Middle frontal gyrus (tissue), 1 donor: ENCODE measurements around the gene UGT1A3.

ENCODE experiments used
- DNase-seq: peaks from one replicate; pipeline ENCODE4 v3.0.0-alpha.2; 2015; ENCODE audit warnings: low spot score; ENCODE audit errors: extremely low spot score

UGT1A3 gene

GRCh38 chr2:233795735-233796171 lies 66.9 kb downstream of the UGT1A3 start:
- DNase-seq: no peak

DNA sequence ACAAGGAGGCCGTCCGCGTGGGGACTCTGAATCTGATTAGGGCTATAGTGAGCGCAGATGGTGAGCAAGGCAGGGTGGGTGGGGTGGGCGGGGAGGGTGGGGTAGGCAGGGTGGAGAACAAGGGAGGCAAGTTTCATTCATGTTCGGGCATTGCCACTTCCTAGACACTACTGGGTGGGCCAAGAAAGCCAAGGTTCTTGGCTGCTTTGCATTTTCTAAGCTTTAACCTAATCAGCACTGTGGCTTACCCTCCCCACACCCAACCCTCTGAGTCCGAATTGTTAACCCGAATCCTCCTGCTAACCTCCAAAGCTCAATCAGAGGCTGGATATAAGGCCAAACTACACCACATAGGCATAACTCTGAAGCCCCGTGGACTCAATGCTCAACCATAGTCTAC lies 67.4 kb downstream of the UGT1A3 start:
- DNase-seq: no peak

GRCh38 chr2:233798335-233799086 lies 69.7 kb downstream of the UGT1A3 start:
- DNase-seq: no peak

- DNase-seq: no peak
These were observed 70.3 kb downstream of the UGT1A3 start for GRCh38 chr2:233799087-233799665.

DNA sequence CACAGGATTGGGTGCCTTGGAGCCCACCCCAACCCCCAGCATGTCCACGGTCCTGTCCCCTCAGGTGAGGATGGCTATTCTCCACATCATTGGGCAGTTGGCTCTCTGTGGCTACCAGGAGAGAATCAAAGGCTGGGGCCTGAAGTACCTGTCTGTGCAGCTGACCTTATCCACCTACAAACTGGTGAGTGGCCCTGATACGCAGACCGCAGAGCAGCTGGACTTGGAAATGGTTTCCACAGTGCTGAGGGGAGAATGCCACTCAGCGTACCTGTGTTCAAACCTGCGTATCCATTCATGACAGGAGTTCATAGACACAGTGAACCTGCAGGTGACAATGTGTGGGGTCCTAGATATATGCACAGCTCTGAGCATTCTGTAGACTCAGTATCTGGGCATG lies 70.9 kb downstream of the UGT1A3 start:
- DNase-seq: no peak

- DNase-seq: no peak
These were observed 71.4 kb downstream of the UGT1A3 start for GRCh38 chr2:233800208-233800607.

GRCh38 chr2:233801357-233802131 lies 72.7 kb downstream of the UGT1A3 start:
- DNase-seq: peak; percentile 20

DNA sequence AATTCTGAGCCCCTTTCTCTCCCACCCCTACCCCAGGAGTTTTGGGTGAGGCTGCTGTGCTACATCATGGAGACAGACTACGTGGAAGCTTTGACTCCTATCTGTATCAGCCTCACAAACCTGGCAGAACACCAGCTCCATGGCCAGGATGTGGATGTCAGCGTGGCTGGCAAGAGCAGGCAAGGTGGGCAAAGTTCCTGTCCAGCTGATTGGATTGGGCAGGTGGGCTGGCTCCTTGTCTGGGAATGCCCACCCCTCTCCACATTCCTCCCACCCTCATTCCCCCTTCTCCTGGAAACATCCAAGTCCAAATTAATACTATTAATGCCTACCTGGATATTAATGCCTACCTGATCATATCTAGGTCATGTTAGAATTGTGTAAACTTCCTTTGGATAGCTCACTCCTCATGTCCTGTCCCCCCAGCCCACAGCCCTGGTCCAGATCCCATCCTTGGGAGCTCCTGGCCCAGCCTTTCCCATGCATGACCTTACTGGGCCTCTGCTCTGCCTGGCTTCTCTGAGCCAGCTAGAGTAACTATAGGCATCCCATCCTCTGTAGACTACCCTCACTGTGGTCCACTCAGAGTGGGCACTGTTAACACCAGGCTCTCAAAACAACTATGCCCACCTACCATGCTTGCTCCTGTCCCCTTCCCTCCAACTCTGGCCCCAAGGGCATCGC lies 73.4 kb downstream of the UGT1A3 start:
- no peak for DNase-seq

- no peak for DNase-seq
These were observed 74.6 kb downstream of the UGT1A3 start for GRCh38 chr2:233803292-233803911.

GRCh38 chr2:233803994-233804393 lies 75.2 kb downstream of the UGT1A3 start:
- DNase-seq: no peak

- DNase-seq: no peak
These were observed 78.5 kb downstream of the UGT1A3 start for GRCh38 chr2:233807215-233807865.

GRCh38 chr2:233807966-233808935 lies 79.4 kb downstream of the UGT1A3 start:
- no peak for DNase-seq

GRCh38 chr2:233810385-233810784 lies 81.5 kb downstream of the UGT1A3 start:
- no peak for DNase-seq

DNA sequence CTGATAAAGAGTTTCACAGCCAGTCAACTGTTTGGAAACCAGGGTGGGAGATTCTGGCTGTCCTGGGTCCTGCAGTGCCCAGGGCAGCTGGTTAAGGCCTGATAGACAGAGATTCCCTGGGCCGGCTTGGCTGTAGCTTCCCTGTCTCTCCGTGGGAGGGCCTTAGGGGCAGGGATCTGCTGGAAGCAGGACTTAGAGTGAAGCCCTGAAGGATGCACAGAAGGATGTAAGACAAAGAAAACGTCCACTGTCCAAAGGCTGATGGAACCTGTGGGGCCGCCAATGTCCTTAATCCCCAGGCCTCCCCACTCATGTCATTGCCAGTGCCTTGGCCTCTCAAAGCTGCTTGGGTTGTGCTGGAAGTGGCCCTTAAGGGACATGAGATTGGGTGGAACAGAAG lies 82.2 kb downstream of the UGT1A3 start:
- DNase-seq: no peak

DNA sequence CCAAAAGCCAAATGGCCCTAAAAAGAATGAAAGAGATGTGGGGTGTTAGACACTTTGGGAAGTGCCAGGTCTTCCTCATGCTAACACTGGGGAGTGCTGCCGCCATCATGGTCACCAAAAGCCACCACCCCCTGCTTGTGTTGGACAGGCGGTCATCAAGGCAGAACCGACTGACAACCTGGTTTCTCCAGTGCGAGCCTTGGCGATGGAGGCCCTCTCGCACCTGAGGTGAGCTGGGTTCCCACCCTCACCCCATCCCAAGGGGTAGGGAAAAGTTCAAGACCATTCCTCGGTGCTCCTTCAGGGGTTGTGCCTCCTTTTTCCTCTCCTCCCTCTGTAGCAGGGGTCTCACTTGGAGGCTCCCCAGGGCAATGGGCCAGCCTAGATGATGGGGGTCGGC lies 82.9 kb downstream of the UGT1A3 start:
- no peak for DNase-seq

GRCh38 chr2:233813236-233814055 lies 84.6 kb downstream of the UGT1A3 start:
- no peak for DNase-seq

DNA sequence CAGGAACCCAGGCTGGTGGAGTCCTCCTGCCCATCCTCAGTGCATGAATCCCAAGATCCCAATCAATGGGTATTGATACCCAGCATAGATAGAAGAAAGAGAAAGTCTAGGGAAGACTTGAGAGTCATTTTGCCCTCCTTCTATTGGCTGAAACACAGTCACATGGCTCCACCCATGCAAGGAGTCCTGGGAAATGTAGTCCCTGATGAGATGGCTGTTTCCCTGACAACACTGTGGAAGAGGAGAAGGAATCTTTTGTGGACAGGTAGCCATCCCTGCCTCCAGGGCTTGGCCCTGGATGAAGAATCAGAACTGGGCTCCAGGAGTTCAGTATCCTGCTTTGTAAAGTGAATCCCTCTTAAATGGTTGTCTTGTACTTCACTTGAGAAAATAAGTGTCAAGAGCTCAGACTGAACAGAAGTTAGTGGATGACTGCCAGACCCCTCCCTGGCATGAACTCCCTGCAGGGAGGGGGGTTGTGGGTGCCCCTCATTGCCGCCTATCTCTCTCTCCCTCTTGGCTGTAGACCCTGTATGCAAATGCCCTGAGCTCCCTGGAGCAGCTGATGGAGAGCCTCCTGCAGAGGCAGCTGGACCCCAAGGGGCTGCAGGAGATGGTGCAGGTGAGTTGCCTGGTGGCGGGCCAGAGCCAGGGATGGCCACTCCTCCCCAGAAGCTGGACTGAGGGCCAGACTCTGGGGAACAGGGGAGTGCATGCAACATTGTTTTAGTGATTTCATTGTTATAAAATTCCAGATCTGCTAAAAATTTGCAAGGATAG lies 85.4 kb downstream of the UGT1A3 start:
- DNase-seq: no peak

GRCh38 chr2:233815861-233816260 lies 87.0 kb downstream of the UGT1A3 start:
- DNase-seq: no peak
